HEK293 (cell line): Measurements from ENCODE around the gene ATP6V0A4.

Source experiments
- TCF7L2 ChIP-seq: IDR thresholded peaks from 2 replicates; pipeline ENCODE4 v1.6.1; 2011; ENCODE audit warnings: low read depth, mild to moderate bottlenecking, inconsistent platforms, low read length, moderate library complexity, borderline replicate concordance
- ZNF366 ChIP-seq: fragments of 450-650 bp; formaldehyde crosslinking; conservative IDR thresholded peaks from 2 replicates; pipeline ENCODE4 v1.5.1; 2016; ENCODE audit warnings: missing biosample characterization, missing genetic modification characterization
- ZNF488 ChIP-seq: fragments of 450-650 bp; formaldehyde crosslinking; IDR thresholded peaks from 2 replicates; pipeline ENCODE4 v1.5.1; 2016; ENCODE audit warnings: missing biosample characterization, missing genetic modification characterization
- ZNF514 ChIP-seq: fragments of 450-650 bp; formaldehyde crosslinking; IDR thresholded peaks from 2 replicates; pipeline ENCODE4 v1.5.1; 2016; ENCODE audit warnings: missing biosample characterization, missing genetic modification characterization
- TF ChIP-seq, protein P1 (sequence below): fragments of 450-650 bp; formaldehyde crosslinking; IDR thresholded peaks from 2 replicates; pipeline ENCODE4 v1.5.1; 2016; ENCODE audit warnings: missing biosample characterization, missing genetic modification characterization
- TF ChIP-seq, protein P2 (sequence below): fragments of 450-650 bp; formaldehyde crosslinking; IDR thresholded peaks from 2 replicates; pipeline ENCODE4 v1.5.1; 2016; ENCODE audit warnings: missing biosample characterization, missing genetic modification characterization

- TF ChIP-seq, protein P1, sequence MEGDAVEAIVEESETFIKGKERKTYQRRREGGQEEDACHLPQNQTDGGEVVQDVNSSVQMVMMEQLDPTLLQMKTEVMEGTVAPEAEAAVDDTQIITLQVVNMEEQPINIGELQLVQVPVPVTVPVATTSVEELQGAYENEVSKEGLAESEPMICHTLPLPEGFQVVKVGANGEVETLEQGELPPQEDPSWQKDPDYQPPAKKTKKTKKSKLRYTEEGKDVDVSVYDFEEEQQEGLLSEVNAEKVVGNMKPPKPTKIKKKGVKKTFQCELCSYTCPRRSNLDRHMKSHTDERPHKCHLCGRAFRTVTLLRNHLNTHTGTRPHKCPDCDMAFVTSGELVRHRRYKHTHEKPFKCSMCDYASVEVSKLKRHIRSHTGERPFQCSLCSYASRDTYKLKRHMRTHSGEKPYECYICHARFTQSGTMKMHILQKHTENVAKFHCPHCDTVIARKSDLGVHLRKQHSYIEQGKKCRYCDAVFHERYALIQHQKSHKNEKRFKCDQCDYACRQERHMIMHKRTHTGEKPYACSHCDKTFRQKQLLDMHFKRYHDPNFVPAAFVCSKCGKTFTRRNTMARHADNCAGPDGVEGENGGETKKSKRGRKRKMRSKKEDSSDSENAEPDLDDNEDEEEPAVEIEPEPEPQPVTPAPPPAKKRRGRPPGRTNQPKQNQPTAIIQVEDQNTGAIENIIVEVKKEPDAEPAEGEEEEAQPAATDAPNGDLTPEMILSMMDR (tag by site-specific recombination) = no peak
- TF ChIP-seq, protein P2, sequence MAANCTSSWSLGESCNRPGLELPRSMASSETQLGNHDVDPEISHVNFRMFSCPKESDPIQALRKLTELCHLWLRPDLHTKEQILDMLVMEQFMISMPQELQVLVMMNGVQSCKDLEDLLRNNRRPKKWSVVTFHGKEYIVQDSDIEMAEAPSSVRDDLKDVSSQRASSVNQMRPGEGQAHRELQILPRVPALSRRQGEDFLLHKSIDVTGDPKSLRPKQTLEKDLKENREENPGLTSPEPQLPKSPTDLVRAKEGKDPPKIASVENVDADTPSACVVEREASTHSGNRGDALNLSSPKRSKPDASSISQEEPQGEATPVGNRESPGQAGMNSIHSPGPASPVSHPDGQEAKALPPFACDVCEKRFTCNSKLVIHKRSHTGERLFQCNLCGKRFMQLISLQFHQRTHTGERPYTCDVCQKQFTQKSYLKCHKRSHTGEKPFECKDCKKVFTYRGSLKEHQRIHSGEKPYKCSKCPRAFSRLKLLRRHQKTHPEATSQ = no peak
- TF ChIP-seq ZNF514 (tag by site-specific recombination) = no peak
- no peak for TF ChIP-seq ZNF488 (tag by site-specific recombination)
- no peak for TF ChIP-seq ZNF366 (tag by site-specific recombination)
- TF ChIP-seq TCF7L2 = no peak
Observed at GRCh38 chr7:138814816-138815332, 16.9 kb upstream of the ATP6V0A4 start.
